DMS 273 (cell line): Measurements from ENCODE around the gene GCDH.
"Not testable (repeated sequence)": the region's sequence is repeated elsewhere in the genome, so short reads cannot be mapped to it uniquely, and the experiment has no call there.

Experiments
- DNase-seq: peaks from one replicate; lab custom pipeline; 2025; ENCODE audit not compliant: unreplicated experiment; lab: John Stamatoyannopoulos, UW

The GCDH gene

DNA sequence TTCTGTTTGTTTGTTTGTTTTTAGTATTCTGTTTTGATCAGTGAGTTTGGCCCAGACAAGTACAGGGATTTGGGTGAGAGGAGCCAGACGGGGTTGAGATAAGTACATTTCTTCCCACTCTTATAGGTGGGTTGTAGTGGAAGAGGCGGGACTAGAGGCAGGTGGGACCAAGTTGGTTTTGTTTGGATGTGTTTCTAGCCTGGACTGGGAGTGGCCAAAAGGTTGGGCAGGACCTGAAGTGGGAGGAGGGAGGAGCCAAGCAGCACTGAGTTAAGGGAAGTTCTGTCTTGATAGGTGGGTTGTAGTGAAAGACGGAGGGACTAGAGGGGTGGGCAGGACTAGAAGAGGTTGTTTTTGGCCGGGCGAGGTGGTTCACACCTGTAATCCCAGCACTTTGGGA is 18.7 kb upstream of the GCDH start:
- no peak for DNase-seq

DNA sequence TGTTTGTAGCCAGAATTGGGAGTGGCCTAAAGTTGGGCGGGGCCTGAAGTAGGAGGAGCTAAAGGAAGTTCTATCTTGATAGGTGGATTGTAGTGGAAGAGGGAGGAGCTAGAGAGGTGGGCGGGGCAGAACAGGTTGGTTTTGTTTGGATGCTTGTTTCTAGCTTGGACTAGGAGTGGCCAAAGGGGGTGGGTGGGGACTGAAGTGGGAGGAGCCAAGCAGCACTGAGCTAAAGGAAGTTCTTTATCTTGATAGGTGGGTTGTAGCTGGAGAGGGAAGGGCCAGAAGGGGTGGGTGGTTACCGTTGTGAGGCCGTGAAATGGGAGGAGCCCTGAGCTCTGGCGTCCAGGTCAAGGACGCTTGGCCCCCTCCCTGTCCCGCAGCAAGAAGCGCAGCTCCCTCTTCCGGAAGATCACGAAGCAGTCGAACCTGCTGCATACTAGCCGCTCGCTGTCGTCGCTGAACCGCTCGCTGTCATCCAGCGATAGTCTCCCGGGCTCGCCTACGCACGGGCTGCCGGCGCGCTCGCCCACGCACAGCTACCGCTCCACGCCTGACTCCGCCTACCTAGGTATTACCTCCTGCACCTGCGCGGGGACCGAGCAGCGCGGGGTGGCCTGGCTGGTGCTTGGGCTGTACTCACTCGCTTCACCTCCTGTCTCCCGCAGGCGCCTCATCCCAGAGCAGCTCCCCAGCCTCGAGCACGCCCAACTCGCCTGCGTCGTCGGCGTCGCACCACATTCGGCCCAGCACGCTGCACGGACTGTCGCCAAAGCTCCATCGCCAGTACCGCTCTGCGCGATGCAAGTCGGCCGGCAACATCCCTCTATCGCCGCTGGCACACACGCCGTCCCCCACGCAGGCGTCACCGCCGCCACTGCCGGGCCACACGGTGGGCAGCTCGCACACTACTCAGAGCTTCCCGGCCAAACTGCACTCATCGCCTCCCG is 17.7 kb upstream of the GCDH start:
- DNase-seq, result peak; percentile 58

DNA sequence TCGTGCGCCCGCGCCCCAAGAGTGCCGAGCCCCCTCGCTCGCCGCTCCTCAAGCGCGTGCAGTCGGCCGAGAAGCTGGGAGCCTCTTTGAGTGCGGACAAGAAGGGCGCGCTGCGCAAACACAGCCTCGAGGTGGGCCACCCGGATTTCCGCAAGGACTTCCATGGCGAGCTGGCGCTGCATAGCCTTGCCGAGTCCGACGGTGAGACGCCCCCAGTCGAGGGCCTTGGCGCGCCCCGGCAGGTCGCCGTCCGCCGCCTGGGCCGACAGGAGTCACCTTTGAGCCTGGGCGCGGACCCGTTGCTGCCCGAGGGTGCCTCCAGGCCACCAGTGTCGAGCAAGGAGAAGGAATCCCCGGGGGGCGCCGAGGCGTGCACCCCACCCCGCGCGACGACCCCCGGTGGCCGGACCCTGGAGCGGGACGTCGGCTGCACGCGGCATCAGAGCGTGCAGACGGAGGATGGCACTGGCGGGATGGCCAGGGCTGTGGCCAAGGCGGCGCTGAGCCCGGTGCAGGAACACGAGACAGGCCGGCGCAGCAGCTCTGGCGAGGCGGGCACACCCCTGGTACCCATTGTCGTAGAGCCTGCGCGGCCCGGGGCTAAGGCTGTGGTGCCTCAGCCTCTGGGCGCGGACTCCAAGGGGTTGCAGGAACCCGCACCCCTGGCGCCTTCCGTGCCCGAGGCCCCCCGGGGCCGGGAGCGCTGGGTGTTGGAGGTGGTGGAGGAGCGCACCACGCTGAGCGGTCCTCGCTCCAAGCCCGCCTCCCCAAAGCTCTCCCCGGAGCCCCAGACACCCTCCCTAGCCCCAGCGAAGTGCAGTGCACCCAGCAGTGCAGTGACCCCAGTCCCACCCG is 16.8 kb upstream of the GCDH start:
- DNase-seq, result no peak

DNA sequence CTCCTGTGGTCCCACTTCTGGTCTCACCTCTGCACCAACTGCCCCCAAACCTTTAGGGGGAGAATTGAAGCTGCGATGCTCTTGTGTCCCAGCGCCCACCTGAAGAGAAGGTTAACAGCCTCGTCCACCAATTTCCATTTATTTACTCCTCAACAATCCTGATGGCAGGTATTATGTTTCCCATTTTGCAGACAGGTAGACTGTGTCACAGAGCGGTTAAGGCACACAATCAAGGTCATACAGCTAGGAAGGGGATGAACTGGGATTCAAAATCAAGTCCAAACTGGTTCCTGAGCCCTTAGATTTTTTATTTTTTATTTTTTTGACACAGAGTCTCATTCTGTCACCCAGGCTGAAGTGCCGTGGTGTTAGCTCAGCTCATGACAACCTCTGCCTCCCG is 15.9 kb upstream of the GCDH start:
- no peak for DNase-seq

DNA sequence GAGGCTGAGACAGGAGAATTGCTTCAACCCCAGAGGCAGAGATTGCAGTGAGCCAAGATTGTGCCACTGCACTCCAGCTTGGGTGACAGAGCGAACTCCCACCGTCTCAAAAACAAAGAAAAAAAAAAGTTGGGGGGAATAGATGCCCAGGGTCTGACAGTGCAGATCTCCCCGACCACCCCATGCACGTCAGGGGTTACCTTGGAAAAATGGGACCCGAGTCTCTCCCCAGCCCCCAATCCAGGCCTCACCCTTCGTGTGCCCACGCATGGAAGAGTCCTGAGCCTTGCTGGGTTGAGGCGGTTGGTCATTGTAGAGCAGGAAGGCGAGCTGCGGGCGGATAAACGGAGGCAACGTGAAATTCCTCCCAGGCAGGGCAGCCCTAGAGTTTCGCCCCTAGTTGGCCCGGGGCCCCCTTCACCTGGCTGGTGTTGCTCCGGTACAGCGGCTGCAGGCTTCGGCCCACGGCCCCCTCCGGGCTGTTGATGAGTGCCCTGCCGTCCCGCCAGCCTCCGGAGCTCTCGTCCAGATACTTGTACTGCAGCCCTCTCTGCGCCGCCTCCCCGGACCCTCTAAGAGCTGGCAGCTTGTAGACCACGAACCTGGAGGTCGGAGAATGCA is 10.3 kb upstream of the GCDH start:
- DNase-seq, result peak; percentile 70

DNA sequence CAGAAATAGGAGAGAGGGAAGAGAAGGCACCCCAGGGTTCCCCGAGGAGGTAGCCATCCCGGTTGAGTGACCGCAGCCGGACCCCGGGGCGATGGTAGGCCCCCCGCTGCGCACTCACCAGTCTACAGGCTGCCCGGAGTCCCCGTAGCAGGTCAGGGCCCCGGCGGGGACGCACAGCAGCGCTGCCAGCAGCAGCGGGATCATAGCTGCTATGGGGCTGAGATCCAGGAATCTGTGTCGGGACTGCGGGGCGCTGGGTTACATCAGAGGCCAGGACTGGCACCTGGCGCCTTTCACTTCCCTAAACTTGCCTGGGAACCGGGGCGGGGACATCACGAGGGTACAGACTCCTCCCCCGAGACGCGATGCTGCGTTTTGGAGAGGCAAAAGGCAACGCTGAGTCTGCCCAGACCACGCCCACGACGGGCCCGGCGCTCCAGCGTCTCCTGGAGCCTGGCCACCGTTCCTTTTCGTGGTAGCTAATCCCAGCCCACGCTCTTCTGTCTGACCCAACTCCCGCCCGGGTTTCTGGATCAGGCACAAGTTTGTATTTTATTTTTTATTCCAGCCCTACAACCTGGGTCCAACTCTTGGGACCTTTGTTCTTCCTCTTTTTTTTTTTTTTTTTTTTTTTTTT is 9.7 kb upstream of the GCDH start, which contains the start of gene DNASE2:
DNASE2 (minus strand) TSS at position 278 of the 637 bp plus-strand sequence; CDS start at position 204, 74 bp downstream.
- peak; percentile 99 for DNase-seq

DNA sequence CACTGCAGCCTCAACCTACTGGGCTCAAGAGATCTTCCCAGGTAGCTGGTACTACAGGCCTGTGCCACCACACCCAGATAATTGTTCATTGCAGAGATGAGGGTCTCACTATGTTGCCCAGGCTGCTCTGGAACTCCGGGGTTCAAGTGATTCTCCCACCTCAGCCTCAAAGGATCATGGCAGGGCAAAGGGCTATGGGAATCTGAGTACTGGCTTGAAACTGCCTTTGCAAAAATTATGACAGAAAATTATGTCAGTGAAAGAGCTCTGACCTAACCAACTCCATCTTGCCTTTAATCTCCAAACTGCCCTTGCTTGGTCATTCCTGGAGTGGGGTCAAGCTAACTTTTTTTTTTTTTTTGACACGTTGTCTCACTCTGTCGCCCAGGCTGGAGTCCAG is 8.4 kb upstream of the GCDH start:
- DNase-seq, result no peak

DNA sequence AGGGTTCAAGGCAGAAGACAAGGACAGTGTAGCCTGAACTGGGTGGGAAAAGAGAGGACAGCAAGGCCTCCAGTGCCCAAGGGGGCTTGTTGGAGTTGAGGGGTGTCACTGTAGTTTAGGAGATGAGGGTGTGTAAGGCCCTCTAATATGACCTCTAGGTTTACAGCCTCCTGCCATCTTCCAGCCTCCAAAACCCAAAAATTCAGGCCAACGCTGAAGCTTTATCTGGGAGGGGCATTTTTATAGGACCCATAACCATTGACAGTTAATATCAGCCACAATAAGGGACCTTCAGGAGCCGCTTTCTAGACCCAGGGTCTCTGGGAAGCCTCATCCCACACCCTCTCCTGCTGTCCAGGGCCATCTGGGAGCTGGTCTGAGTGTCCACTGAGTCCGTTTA is 6.8 kb upstream of the GCDH start:
- no peak for DNase-seq

DNA sequence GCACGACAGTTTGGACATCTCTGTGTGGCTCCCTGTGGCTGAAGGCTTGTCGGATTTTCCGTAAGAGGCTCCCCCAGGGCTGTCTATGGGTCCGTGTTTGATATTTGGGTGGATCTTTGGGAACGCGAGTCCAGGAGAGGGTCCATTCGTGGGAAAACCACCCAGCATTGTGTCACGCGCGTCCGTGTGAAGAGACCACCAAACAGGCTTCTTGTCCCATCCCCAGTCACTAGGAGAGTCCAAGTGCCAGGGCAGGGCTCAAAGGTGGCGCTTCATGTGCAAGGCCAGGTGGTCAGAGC is 6.4 kb upstream of the GCDH start:
- DNase-seq, result no peak

DNA sequence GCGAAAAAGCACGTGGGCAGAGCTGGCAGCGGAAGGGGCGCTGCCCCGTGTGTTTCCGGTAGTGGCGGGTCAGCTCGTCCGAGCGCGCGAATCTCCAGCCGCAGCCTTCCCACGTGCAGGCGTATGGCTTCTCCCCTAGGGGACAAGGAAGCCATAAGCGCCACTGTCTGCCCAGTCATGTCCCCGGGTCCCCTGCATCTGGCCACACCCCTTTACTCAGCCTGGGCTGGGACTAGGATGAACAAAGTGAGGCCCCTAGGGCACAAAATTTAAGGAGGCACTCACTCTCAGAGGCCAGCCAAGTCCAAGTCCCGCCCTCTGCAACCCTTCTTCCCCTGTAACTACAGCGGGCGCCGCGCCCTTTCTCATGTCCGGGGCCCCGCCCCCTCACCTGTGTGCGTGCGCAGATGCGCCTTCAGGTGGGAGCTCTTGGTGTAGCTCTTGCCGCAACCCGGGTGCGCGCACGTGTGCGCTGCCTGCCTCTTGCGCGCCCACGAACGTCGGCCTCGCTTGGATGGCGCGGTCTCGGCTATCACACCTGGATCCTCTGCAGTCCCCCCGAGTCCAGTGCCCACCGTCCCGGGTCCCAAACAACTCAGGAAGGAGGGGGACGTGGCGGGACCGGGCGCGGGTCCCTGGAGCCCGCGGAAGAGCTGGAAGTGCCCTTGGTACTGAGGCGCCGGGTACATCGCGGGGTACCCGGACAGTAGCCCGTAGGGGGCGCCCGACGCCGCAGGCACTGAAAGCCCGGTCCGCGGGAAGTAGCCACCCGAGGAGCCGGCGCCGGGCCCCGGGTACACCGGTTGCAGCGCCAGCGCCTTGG is 5.8 kb upstream of the GCDH start:
- peak; percentile 90 for DNase-seq

DNA sequence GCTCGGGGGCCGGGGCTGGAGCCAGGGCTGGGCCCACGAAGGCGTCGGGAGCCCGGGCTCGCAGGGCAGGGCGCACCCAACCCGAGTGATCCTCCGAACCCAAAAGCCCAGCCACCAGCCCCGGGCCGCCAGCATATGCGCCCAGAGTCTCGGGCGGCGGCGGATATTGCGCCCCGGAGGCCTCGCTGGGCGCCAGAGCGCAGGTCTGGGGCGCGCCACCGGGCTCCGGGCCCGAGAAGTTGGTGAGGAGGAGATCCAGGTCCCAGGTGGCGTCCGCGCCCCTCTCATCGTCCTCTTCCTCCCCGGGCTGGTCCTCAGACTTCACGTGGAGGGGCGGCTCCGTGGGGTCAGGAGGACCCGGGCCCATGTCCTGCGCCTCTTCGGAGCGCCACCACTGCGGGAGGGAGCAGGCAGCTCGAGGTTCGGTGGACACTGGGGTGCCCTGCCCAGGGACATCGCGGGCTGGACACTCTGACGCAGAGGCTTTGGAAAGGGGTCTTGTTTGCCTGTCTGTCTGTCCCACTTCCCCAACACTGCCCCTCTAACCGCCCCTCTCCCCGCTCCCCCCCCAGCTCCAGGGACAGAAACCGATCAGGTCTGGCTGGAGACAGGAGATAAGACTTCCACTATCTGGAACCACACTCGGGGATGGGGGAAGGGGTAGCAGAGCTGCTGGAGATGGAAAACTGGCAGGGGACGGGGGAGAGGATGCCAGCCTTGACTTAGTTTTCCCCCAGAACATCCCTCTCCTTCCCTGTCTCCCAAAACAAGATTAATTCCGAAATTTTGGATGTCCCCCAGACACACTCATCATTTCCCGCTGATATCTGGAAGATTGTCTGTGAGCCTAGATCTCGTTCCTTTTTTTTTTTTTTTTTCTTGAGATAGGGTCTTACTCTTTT is 5.0 kb upstream of the GCDH start:
- no peak for DNase-seq

DNA sequence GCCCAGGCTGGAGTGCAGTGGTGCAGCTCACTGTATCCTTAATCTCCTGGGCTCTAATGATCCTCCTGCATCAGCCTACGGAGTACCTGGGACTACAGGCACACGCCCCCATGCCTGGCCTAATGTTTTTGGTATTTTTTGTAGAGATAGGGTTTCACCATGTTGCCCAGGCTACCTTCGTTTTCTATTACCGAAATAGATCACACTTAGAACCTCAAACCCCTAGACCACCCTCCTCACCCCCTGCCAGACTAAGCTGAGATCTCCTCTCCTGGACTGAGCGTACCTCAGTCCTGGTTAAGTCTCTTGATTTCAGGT is 4.3 kb upstream of the GCDH start:
- DNase-seq, result no peak

DNA sequence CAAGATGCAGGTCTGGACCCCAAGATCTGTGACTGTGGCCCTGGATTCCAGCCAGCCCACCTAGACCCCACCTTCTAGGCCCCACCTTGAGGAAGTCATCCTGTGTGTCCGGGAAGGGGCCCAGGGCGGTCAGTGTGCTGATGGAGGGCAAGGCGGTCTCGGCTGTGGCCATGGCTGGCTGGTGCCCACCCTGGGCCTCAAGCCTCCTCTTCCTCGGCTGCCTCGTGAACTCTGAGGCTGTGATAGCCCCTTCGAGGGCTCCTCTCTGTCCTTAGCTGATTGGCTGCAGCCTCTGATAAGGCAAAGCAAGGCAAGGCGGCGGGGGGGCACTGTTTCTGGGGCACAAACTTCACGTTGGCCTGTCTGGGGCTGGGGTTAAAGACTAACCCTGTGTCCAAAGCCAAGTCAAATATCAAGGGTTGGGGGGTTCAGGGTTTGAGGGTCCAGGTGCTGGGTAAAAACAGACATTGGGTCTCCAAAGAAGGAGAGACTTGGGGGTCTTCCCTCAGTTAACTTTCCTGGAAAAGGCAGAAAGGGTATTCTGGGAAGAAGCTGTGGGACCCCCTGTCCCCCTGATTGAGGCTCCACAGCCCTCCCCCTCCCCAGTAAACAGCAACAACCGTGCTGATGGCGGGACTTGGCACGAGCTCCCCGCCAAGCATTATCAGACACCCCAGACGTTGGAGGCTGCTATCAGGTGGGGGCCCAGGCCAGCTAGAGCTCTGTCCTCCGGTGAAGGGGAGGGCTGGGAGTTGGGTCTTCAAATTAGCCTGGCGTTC is 3.8 kb upstream of the GCDH start, which contains the start of gene KLF1:
KLF1 (minus strand) TSS at position 233 of the 779 bp plus-strand sequence; CDS start at position 172, 61 bp downstream.
- no peak for DNase-seq

DNA sequence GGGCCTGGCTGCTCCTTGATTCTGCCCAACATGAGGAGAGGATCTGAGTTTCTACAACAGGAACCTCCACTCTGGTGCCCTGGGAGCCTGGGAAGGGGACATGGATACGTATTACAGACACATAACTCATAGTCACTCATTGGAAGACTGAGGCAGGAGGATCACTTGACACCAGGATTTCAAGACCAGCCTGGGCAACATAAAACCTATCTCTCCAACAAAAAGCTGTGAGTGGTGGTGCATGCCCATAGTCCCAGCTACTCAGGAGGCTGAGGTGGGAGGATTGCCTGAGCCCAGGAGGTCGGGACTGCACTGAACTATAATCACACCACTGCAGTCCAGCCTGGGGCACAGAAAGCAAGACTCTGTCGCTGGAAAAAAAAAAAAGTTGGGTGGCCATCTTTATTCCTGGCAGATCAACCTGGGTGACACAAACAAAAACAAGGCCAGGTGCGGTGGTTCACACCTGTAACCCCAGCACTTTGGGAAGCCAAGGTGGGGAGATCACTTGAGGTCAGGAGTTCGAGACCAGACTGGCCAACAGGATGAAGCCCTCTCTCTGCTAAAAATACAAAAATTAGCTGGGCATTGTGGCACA is 2.9 kb upstream of the GCDH start:
- DNase-seq, result no peak

DNA sequence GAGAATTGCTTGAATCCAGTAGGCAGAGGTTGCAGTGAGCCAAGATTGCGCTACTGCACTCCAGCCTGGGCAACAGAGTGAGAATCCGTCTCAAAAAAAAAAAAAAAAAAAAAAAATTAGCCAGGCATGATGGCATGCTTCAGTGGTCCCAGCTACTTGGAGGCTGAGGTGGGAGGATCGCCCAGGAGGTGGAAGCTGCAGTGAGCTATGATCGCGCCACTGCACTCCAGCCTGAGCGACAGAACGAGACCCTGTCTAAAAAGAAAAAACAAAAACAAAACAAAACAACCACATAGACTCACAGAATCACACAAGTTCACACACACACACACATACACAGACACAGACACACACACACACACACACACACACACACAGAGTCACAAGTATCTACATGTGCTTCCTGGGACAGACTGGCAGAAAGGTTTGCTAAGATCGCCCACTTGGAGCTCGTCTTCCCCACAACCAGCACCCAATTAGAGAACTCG is 617 bp upstream of the GCDH start:
- not testable (repeated sequence) for DNase-seq

DNA sequence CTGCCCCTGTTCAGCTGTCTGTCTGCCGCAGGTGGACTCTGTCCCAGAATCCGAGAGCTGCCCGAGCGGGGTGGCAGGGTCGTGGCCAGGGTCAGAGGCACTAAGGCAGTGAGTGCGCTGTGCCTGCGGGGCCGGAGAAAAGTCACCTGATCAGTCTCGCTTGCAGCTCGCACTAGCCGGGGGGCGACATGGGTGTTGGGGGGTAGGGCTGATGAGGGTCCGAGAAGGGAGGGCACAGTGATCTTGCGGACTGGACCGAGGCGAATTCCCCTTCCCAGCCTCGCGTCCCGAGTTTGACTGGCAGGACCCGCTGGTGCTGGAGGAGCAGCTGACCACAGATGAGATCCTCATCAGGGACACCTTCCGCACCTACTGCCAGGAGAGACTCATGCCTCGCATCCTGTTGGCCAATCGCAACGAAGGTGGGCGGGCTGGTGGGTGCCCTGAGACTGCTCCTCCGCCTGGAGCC is 627 bp downstream of the GCDH start:
- DNase-seq, result no peak

DNA sequence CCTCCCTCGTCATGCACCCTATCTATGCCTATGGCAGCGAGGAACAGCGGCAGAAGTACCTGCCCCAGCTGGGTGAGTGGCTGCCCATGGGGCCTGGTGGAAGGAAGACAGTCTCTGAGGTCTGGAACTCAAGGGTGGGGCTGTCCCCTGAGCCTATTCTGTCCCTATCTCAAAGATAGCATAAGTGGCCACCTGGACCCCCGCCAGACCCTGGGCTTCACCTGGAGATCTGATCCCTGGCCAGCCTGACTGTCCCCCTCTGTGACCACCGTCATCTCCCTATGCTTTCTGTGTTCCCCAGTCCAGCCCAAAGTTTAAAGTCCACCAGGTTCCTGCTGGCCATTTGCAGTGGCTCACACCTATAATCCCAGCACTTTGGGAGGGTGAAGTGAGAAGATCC is 2.6 kb downstream of the GCDH start:
- no peak for DNase-seq

DNA sequence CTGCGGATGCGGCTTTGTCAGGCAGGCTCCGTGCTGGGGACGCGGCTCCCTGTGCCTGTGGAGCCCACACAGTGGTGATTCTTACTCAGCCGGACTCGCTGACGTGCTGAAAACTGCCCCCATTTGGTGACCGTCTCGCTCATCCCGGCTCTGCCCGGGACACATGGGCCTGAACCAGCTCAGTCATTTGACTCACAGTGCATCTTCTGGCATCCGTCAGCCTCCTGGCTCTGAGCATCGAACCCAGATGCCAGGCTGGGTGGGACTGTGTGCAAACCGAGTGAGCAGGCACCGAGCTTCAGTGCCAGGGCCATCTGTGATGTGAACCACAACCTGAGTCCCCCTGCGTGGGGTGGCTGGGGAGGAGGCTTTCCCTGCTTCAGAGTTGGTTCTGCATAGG is 5.5 kb downstream of the GCDH start:
- no peak for DNase-seq
